Gastrocnemius medialis (tissue), 4 donors: Measurements from ENCODE around the gene GPRIN1.

Experiments
- CTCF ChIP-seq, 5 experiments: fragments of 450-650 bp in 3 of 5; fragments of 200-600 bp in 2 of 5; sonication (generic) in 2 of 5; IDR thresholded peaks in 4 of 5; conservative IDR thresholded peaks in 1 of 5; 1 replicate in 4 of 5; 2 replicates in 1 of 5; pipeline ENCODE4 v1.5.1; 2016 to 2019; ENCODE audit warnings: antibody characterized with exemption in 5 of 5, mild to moderate bottlenecking in 3 of 5, moderate library complexity in 3 of 5
- POLR2A ChIP-seq, 2 donors: fragments of 450-650 bp; IDR thresholded peaks; one replicate each; pipeline ENCODE4 v1.6.1; 2017; ENCODE audit warnings: antibody characterized with exemption in 2 of 2, mild to moderate bottlenecking in 2 of 2, moderate library complexity in 2 of 2

DNA sequence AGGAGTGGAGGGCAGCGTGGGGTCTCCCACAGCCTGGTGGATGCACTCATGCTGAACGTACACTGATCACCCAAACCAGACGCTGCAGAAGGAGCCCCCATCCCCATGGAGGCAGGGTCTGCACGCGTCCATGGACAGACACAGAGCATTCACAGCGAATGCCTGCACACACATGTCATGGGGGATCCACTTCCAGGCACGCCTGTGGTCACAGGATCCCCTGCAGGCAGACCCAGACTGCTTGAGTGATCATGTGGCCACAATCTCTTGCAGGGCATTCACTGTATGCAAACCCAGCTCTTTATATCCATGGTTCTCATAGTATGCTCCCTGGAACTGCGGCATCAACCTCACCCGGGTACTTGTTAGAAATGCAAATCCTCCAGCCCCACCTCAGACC, 15.0 kb upstream of the GPRIN1 start:
- TF ChIP-seq CTCF (IDR thresholded peaks at IDR 0.05 in 4 of 5, conservative IDR thresholded peaks at IDR 0.05 in 1 of 5) (no peak), POLR2A (IDR thresholded peaks at IDR 0.05) (no peak)
